IMR-90 (cell line): ENCODE results near the gene DNAJB7. TPM values are rescaled to one million over a fixed set of nuclear protein-coding genes. Genes with fewer than 3 reads are reported as not detected.
A peak's percentile ranks its signal among the peaks of the same experiment; 100 is the strongest.

Experiments
- ATAC-seq: fragments of 200-7000 bp; cut with Tn5 transposase; 2 replicates; pipeline ENCODE4 v1.9.1; 2020; ENCODE audit warnings: low read depth, mild to moderate bottlenecking, moderate library complexity
- BruUV-seq: library from RNA; stranded (reverse); fragments of 400-500 nt; replicated peaks from 2 replicates; lab custom pipeline; 2021; lab: Mats Ljungman, UMichigan
- CTCF ChIA-PET: fragments of 300-600 bp; formaldehyde crosslinking; extraction: SDS; loops from one replicate; lab custom pipeline; 2021; ENCODE audit warnings: antibody characterized with exemption; lab: Yijun Ruan, JAX
- POLR2A ChIA-PET: fragments of 300-600 bp; sonication (Branson Sonifier 250); formaldehyde crosslinking; loops from one replicate; lab custom pipeline; 2022; ENCODE audit warnings: antibody characterized with exemption; ENCODE audit not compliant: unreplicated experiment; lab: Charles Lee
- DNase-seq: peaks from one replicate; pipeline ENCODE4 v3.0.0; 2013
- H2AFZ ChIP-seq: replicated peaks from 2 replicates; pipeline ENCODE3; 2013; ENCODE audit warnings: low read length, mild to moderate bottlenecking; ENCODE audit not compliant: poor library complexity
- H2AK5ac ChIP-seq: 2 replicates; pipeline ENCODE4 v1.6.1; 2013; ENCODE audit warnings: low read depth, low read length, inconsistent platforms
- H2AK9ac ChIP-seq: replicated peaks from 2 replicates; pipeline ENCODE3; 2013; ENCODE audit warnings: mild to moderate bottlenecking, low read depth, low read length, moderate library complexity; ENCODE audit not compliant: poor library complexity
- H2BK120ac ChIP-seq: 2 replicates; pipeline ENCODE4 v1.6.1; 2013; ENCODE audit warnings: low read depth, low read length, inconsistent platforms
- H2BK15ac ChIP-seq: 3 replicates; pipeline ENCODE4 v1.6.1; 2013; ENCODE audit warnings: low read depth, low read length, inconsistent platforms
- H2BK20ac ChIP-seq: 2 replicates; pipeline ENCODE4 v1.6.1; 2013; ENCODE audit warnings: low read depth, mild to moderate bottlenecking, inconsistent platforms, low read length, moderate library complexity
- H2BK5ac ChIP-seq: 2 replicates; pipeline ENCODE4 v1.6.1; 2013; ENCODE audit warnings: mild to moderate bottlenecking, low read depth, low read length, inconsistent platforms; ENCODE audit not compliant: poor library complexity, severe bottlenecking
- H3K14ac ChIP-seq: replicated peaks from 2 replicates; pipeline ENCODE4 v1.6.1; 2013; ENCODE audit warnings: low read depth, low read length, inconsistent platforms
- H3K18ac ChIP-seq: 2 replicates; pipeline ENCODE4 v1.6.1; 2013; ENCODE audit warnings: low read depth, low read length, control low read depth
- H3K23ac ChIP-seq: 2 replicates; pipeline ENCODE4 v1.6.1; 2013; ENCODE audit warnings: low read depth, low read length, inconsistent platforms
- H3K27ac ChIP-seq: 2 replicates; pipeline ENCODE4 v1.5.1; 2013; ENCODE audit warnings: mild to moderate bottlenecking, control low read depth, low read length; ENCODE audit not compliant: insufficient read depth
- H3K27me3 ChIP-seq: 2 replicates; pipeline ENCODE4 v1.6.1; 2013; ENCODE audit warnings: low read length; ENCODE audit not compliant: control insufficient read depth, insufficient read depth
- H3K36me3 ChIP-seq: 2 replicates; pipeline ENCODE4 v1.6.1; 2013; ENCODE audit warnings: low read length, mixed read lengths; ENCODE audit not compliant: control insufficient read depth, insufficient read depth
- H3K4ac ChIP-seq: 2 replicates; pipeline ENCODE4 v1.6.1; 2013; ENCODE audit warnings: low read depth, low read length, inconsistent platforms
- H3K4me1 ChIP-seq: 2 replicates; pipeline ENCODE4 v1.6.1; 2013; ENCODE audit warnings: low read length, mixed read lengths; ENCODE audit not compliant: control insufficient read depth, insufficient read depth
- H3K4me2 ChIP-seq: 2 replicates; pipeline ENCODE4 v1.6.1; 2013; ENCODE audit warnings: low read depth, mild to moderate bottlenecking, control low read depth, low read length, moderate library complexity
- H3K4me3 ChIP-seq: 2 replicates; pipeline ENCODE4 v1.5.1; 2013; ENCODE audit warnings: low read depth, mild to moderate bottlenecking, control low read depth, low read length, moderate library complexity; ENCODE audit not compliant: insufficient read depth
- H3K56ac ChIP-seq: 2 replicates; pipeline ENCODE4 v1.6.1; 2013; ENCODE audit warnings: low read length, inconsistent platforms; ENCODE audit not compliant: insufficient read depth; ENCODE audit errors: extremely low read depth
- H3K79me1 ChIP-seq, 2 experiments: 2 replicates each; pipeline ENCODE4 v1.6.1; 2013; ENCODE audit warnings: low read length in 2 of 2, inconsistent platforms in 1 of 2, low read depth in 1 of 2
- H3K9ac ChIP-seq: 2 replicates; pipeline ENCODE4 v1.6.1; 2013; ENCODE audit warnings: low read depth, low read length, control low read depth
- H3K9me1 ChIP-seq: 2 replicates; pipeline ENCODE4 v1.6.1; 2013; ENCODE audit warnings: low read length, inconsistent platforms; ENCODE audit not compliant: insufficient read depth
- H3K9me3 ChIP-seq: 2 replicates; pipeline ENCODE4 v1.6.1; 2013; ENCODE audit warnings: low read length; ENCODE audit not compliant: control insufficient read depth, insufficient read depth
- H4K20me1 ChIP-seq: 2 replicates; pipeline ENCODE4 v1.6.1; 2013; ENCODE audit warnings: low read length, inconsistent platforms; ENCODE audit not compliant: insufficient read depth
- H4K5ac ChIP-seq: 2 replicates; pipeline ENCODE4 v1.6.1; 2013; ENCODE audit warnings: mild to moderate bottlenecking, low read depth, low read length, control low read depth
- H4K8ac ChIP-seq, 2 experiments: 2 replicates each; pipeline ENCODE4 v1.6.1; 2013; ENCODE audit warnings: low read depth in 2 of 2, low read length in 2 of 2, control low read depth in 1 of 2, inconsistent platforms in 1 of 2
- H4K91ac ChIP-seq: 2 replicates; pipeline ENCODE4 v1.6.1; 2013; ENCODE audit warnings: low read depth, low read length, inconsistent platforms; ENCODE audit not compliant: insufficient read depth
- BHLHE40 ChIP-seq: fragments of 150-350 bp; IDR thresholded peaks from 2 replicates; pipeline ENCODE4 v1.6.1; 2016; ENCODE audit warnings: mild to moderate bottlenecking, low read depth, low read length
- CEBPB ChIP-seq: IDR thresholded peaks from 2 replicates; pipeline ENCODE4 v1.6.1; 2012; ENCODE audit warnings: low read depth, low read length, improper control_type of control experiment
- CHD1 ChIP-seq: IDR thresholded peaks from 2 replicates; pipeline ENCODE4 v1.6.1; 2012; ENCODE audit warnings: low read depth, low read length, improper control_type of control experiment
- FOS ChIP-seq: fragments of 150-350 bp; IDR thresholded peaks from 2 replicates; pipeline ENCODE4 v1.6.1; 2016; ENCODE audit warnings: low read depth, low read length
- MXI1 ChIP-seq: IDR thresholded peaks from 2 replicates; pipeline ENCODE4 v1.6.1; 2012; ENCODE audit warnings: low read depth, mild to moderate bottlenecking, low read length, moderate library complexity, borderline replicate concordance
- NFE2L2 ChIP-seq: fragments of 150-350 bp; IDR thresholded peaks from 2 replicates; pipeline ENCODE4 v1.6.1; 2016; ENCODE audit warnings: low read depth, mild to moderate bottlenecking, low read length
- POLR2A ChIP-seq: IDR thresholded peaks from 2 replicates; pipeline ENCODE4 v1.6.1; 2012; ENCODE audit warnings: mild to moderate bottlenecking, low read depth, low read length
- RAD21 ChIP-seq: IDR thresholded peaks from 2 replicates; pipeline ENCODE4 v1.6.1; 2012; ENCODE audit warnings: low read length, improper control_type of control experiment
- RCOR1 ChIP-seq: IDR thresholded peaks from 2 replicates; pipeline ENCODE4 v1.6.1; 2012; ENCODE audit warnings: mild to moderate bottlenecking, low read length, improper control_type of control experiment; ENCODE audit not compliant: insufficient replicate concordance
- SMC3 ChIP-seq: fragments of 150-350 bp; IDR thresholded peaks from 2 replicates; pipeline ENCODE4 v1.6.1; 2016; ENCODE audit warnings: low read depth, mild to moderate bottlenecking, antibody characterized with exemption, low read length, moderate library complexity
- WGBS, 2 experiments: methylation state at CpG; one replicate each; pipeline versions ENCODE4 v1.1.5 to v1.1.7; 2013; ENCODE audit warnings: missing lambda C conversion rate in 2 of 2; ENCODE audit not compliant: insufficient read length in 1 of 2; ENCODE audit errors: extremely low coverage in 2 of 2; 5-methylcytosine and 5-hydroxymethylcytosine counted together
- dilution Hi-C: fragments of 300-500 bp; cut with HindIII; formaldehyde crosslinking; loops from one replicate; pipeline ENCODE4 v1.14.3; 2018; ENCODE audit warnings: low sequenced_read_pairs; ENCODE audit not compliant: unreplicated experiment
- in situ Hi-C: fragments of 300-500 bp; cut with MboI; formaldehyde crosslinking; loops from 3 replicates; pipeline ENCODE4 v1.14.3; 2019; ENCODE audit warnings: low sequenced_read_pairs, inconsistent platforms, mixed read lengths
- intact Hi-C: fragments of 100-400 bp; cut with micrococcal nuclease; formaldehyde crosslinking; loops from 2 replicates; pipeline ENCODE4 v1.10.0; 2022
- polyA plus RNA-seq, 3 experiments: library from polyadenylated mRNA; depleted of rRNA; stranded (reverse); fragments of >200 nt; gene quantifications; 2 replicates each; pipeline ENCODE4 v1.2.3, GENCODE V29; 2012; ENCODE audit warnings: low replicate concordance in 1 of 3
- total RNA-seq: library from RNA; depleted of rRNA; stranded (reverse); fragments of >200 nt; gene quantifications from 2 replicates; pipeline ENCODE4 v1.2.3, GENCODE V29; 2012
- TF ChIP-seq, protein P1 (sequence below): conservative IDR thresholded peaks from 2 replicates; pipeline ENCODE4 v1.5.1; 2012; ENCODE audit warnings: mild to moderate bottlenecking, low read depth, low read length, improper control_type of control experiment
- TF ChIP-seq, protein P2 (sequence below): fragments of 150-350 bp; IDR thresholded peaks from 2 replicates; pipeline ENCODE4 v1.6.1; 2016; ENCODE audit warnings: low read depth, mild to moderate bottlenecking, low read length, moderate library complexity, borderline replicate concordance

DNAJB7 gene
- total and polyA plus RNA-seq, 2 of the 4 experiments (the other 2 are of a cell fraction) = not detected

DNA sequence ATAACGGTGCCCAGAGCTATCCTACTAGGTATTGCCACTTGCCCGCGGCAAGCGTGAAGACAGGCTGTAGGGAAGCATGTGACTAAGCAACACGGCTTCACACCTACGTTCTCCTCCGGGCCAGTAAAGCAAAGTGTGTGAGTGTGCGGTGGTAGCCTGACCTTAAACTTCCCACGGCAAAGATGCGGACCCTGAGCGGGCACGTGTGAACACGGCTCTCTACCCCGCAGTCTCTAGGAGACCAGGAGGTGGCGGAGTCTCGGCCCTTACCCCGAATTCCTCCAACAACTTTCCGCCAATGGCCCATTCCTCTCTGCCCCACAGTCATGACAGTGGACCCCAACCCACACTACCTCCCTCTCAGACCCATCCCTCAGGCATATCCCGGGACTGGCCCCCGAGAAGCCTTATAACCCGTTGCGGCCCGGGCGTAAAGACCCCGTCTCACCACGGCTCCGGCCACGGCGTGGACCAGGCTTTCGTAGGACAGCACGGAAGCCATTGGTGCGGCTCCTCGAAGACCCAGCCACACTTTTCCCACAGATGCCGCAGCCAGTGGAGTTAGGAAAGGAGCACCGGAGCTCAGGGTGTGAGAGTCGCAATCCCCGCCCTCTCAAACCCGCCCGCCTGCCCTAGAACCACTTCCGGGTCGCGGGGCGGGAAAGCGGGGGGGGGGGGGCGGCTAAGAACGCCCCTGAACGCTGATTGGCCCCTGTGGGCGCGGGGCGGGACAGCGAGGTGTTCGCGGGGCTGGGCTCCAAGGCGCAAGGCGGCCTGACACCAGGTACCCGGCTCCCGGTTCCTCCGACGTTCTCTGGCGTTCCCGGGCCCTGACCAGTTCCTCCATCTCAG lies 42.9 kb downstream of the DNAJB7 start, which contains the start of gene SLC25A17 (continued):
- TF ChIP-seq SMC3 (0 out of 2 replicates have a peak, but pooled peaks have one; percentile 4), NFE2L2 (no peak), POLR2A (peak; percentile 65)

DNA sequence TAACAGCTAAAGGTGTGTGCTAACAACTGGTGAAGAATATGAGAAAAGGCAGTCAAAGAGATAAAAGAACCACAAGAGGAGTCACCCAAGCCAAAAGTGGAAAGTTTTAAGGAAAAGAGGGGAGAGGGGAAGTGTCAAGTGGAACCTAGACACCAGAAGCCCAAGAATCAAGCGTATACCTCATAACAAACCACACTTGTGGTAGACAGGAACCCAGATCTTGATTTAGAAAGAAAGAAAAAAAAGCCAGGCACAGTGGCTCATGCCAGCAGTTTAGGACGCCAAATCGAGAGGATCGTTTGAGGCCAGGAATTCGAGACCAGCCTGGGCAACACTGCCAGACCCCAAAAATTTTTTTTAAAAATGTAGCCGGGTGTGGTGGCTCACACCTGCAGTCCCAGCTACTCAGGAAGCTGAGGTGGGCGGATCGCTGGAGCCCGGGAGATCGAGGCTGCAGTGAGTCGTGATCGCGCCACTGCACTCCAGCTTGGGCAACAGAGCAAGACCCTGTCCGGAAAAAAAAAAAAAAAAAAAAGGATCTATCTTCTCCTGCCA lies 43.6 kb downstream of the DNAJB7 start:
- Histone ChIP-seq H3K9me3 (no peaks in the 10 kb centered on the region), H4K91ac (no peak overlapping the region), H3K9ac (peak overlapping the region; percentile 69), H3K4ac (peak overlapping the region; percentile 92), H3K18ac (no peak overlapping the region), H3K56ac (no peak overlapping the region), H2BK15ac (no peak overlapping the region), H3K4me3 (peak overlapping the region; percentile 90), H2BK20ac (no peak overlapping the region), H3K9me1 (peaks cover 9% of the 10 kb centered on the region), H2AK9ac (peak overlapping the region; percentile 98), H3K27ac (no peak overlapping the region; the same call in 1 of the 2 replicates), H2BK5ac (no peak overlapping the region), H3K4me1 (no peaks in the 10 kb centered on the region), H3K36me3 (no peaks in the 10 kb centered on the region), H4K5ac (no peak overlapping the region), H2AFZ (peak overlapping the region; percentile 100), H3K79me1 (peaks cover 34 to 39% of the 10 kb centered on the region in 2 experiments), H3K23ac (peak overlapping the region; percentile 99; the same call in 1 of the 2 replicates), H3K4me2 (peak overlapping the region; percentile 97), H2AK5ac (peak overlapping the region; percentile 88), H4K8ac (peak overlapping the region; percentile 65 to 98; a peak in 2 of 4 replicates), H2BK120ac (no peak overlapping the region), H3K27me3 (no peaks in the 10 kb centered on the region), H3K14ac (peak overlapping the region; percentile 92), H4K20me1 (no peaks in the 10 kb centered on the region; the same call in 1 of the 2 replicates)
- BruUV-seq = no TSS peak
- ATAC-seq (no peak), DNase-seq (no peak)
- 67% methylated on average over 4 of the region's 14 CpGs; no CpG with 5 or more reads in 1 of the 2 experiments for whole genome bisulfite sequencing, 2 experiments
- ChIA-PET CTCF (interaction anchor here (0.6 to 1.1 kb wide), 2 partner anchors 9 to 130 kb away, joined by 3 to 6 read pairs; no protein-coding TSS in a partner anchor), POLR2A (no interaction called here)
- in situ Hi-C loops (no loop called here), intact Hi-C loops (loop anchor here (2.0 kb wide), 1 partner anchor 135 kb away; no protein-coding TSS in a partner anchor), dilution Hi-C loops (no loop called here)
- no peak for TF ChIP-seq POLR2A
- TF ChIP-seq SMC3 = no peak
- TF ChIP-seq MXI1 = no peak
- TF ChIP-seq CEBPB = no peak
- TF ChIP-seq RCOR1 = no peak
- TF ChIP-seq, protein P1, sequence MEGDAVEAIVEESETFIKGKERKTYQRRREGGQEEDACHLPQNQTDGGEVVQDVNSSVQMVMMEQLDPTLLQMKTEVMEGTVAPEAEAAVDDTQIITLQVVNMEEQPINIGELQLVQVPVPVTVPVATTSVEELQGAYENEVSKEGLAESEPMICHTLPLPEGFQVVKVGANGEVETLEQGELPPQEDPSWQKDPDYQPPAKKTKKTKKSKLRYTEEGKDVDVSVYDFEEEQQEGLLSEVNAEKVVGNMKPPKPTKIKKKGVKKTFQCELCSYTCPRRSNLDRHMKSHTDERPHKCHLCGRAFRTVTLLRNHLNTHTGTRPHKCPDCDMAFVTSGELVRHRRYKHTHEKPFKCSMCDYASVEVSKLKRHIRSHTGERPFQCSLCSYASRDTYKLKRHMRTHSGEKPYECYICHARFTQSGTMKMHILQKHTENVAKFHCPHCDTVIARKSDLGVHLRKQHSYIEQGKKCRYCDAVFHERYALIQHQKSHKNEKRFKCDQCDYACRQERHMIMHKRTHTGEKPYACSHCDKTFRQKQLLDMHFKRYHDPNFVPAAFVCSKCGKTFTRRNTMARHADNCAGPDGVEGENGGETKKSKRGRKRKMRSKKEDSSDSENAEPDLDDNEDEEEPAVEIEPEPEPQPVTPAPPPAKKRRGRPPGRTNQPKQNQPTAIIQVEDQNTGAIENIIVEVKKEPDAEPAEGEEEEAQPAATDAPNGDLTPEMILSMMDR = no peak
- TF ChIP-seq NFE2L2 = no peak
- TF ChIP-seq RAD21 = no peak
- TF ChIP-seq, protein P2, sequence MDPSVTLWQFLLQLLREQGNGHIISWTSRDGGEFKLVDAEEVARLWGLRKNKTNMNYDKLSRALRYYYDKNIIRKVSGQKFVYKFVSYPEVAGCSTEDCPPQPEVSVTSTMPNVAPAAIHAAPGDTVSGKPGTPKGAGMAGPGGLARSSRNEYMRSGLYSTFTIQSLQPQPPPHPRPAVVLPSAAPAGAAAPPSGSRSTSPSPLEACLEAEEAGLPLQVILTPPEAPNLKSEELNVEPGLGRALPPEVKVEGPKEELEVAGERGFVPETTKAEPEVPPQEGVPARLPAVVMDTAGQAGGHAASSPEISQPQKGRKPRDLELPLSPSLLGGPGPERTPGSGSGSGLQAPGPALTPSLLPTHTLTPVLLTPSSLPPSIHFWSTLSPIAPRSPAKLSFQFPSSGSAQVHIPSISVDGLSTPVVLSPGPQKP = no peak
- no peak for TF ChIP-seq BHLHE40
- no peak for TF ChIP-seq CHD1
- no peak for TF ChIP-seq FOS
